HEK293 (cell line): ENCODE data around the gene FZD2.

Experiments
- CTCF ChIA-PET: fragments of 350-600 bp; formaldehyde crosslinking; extraction: SDS; loops from one replicate; lab custom pipeline; 2021; ENCODE audit warnings: antibody characterized with exemption; lab: Yijun Ruan, JAX
- POLR2A ChIA-PET: fragments of 300-600 bp; formaldehyde crosslinking; extraction: SDS; loops from one replicate; lab custom pipeline; 2020; ENCODE audit warnings: antibody characterized with exemption, inconsistent platforms; lab: Yijun Ruan, JAX
- H3K27ac ChIP-seq: fragments of 200-500 bp; sonication (Bioruptor generic); 2 replicates; pipeline ENCODE4 v1.5.1; 2014; ENCODE audit warnings: low read depth, low read length, control low read depth, inconsistent platforms; ENCODE audit errors: extremely low read depth
- H3K36me3 ChIP-seq, 2 experiments: fragments of 200-500 bp in 1 of 2; sonication (Bioruptor generic) in 1 of 2; 1 replicate in 1 of 2; 2 replicates in 1 of 2; pipeline ENCODE4 v1.5.1; 2014 to 2017; ENCODE audit warnings: inconsistent platforms in 2 of 2, low read length in 2 of 2; ENCODE audit not compliant: control insufficient read depth in 2 of 2, insufficient read depth in 1 of 2
- H3K4me1 ChIP-seq: fragments of 200-500 bp; sonication (Bioruptor generic); 2 replicates; pipeline ENCODE4 v1.5.1; 2014; ENCODE audit warnings: mild to moderate bottlenecking, low read length, inconsistent platforms; ENCODE audit not compliant: control insufficient read depth, insufficient read depth
- H3K4me3 ChIP-seq: 2 replicates; pipeline ENCODE4 v1.5.1; 2011; ENCODE audit warnings: low read depth, mild to moderate bottlenecking, control low read depth, low read length, moderate library complexity
- H3K9me3 ChIP-seq: fragments of 200-500 bp; sonication (Bioruptor generic); 2 replicates; pipeline ENCODE4 v1.5.1; 2014; ENCODE audit warnings: low read depth, low read length, inconsistent platforms; ENCODE audit not compliant: control insufficient read depth, insufficient read depth
- HOXC10 ChIP-seq: sonication (generic); formaldehyde crosslinking; IDR thresholded peaks from 2 replicates; pipeline ENCODE4 v1.8.1; 2023; ENCODE audit warnings: mild to moderate bottlenecking, missing genetic modification reagents
- KLF16 ChIP-seq: fragments of 450-650 bp; formaldehyde crosslinking; IDR thresholded peaks from 2 replicates; pipeline ENCODE4 v1.5.1; 2017; ENCODE audit warnings: missing biosample characterization, missing genetic modification characterization
- KLF8 ChIP-seq: fragments of 450-650 bp; formaldehyde crosslinking; IDR thresholded peaks from 2 replicates; pipeline ENCODE4 v1.5.1; 2016; ENCODE audit warnings: missing biosample characterization, missing genetic modification characterization
- MEIS1 ChIP-seq: sonication (generic); formaldehyde crosslinking; IDR thresholded peaks from 2 replicates; pipeline ENCODE4 v1.8.1; 2022; ENCODE audit warnings: missing genetic modification reagents, mild to moderate bottlenecking, borderline replicate concordance
- PRDM4 ChIP-seq: fragments of 450-650 bp; formaldehyde crosslinking; IDR thresholded peaks from 2 replicates; pipeline ENCODE4 v1.5.1; 2017; ENCODE audit warnings: missing biosample characterization, missing genetic modification characterization
- SP3 ChIP-seq: fragments of 450-650 bp; formaldehyde crosslinking; IDR thresholded peaks from 2 replicates; pipeline ENCODE4 v1.5.1; 2016; ENCODE audit warnings: missing biosample characterization, missing genetic modification characterization
- ZBTB17 ChIP-seq: fragments of 450-650 bp; formaldehyde crosslinking; IDR thresholded peaks from 2 replicates; pipeline ENCODE4 v1.5.1; 2016; ENCODE audit warnings: missing biosample characterization, missing genetic modification characterization
- ZNF10 ChIP-seq: fragments of 450-650 bp; formaldehyde crosslinking; IDR thresholded peaks from 2 replicates; pipeline ENCODE4 v1.5.1; 2017; ENCODE audit warnings: missing biosample characterization, missing genetic modification characterization
- ZNF16 ChIP-seq: fragments of 450-650 bp; formaldehyde crosslinking; IDR thresholded peaks from 2 replicates; pipeline ENCODE4 v1.5.1; 2016; ENCODE audit warnings: low read depth, missing biosample characterization, missing genetic modification characterization
- ZNF2 ChIP-seq: fragments of 450-650 bp; formaldehyde crosslinking; IDR thresholded peaks from 2 replicates; pipeline ENCODE4 v1.5.1; 2016; ENCODE audit warnings: missing biosample characterization, missing genetic modification characterization
- ZNF248 ChIP-seq: fragments of 450-650 bp; formaldehyde crosslinking; IDR thresholded peaks from 2 replicates; pipeline ENCODE4 v1.5.1; 2017; ENCODE audit warnings: missing biosample characterization, missing genetic modification characterization
- ZNF362 ChIP-seq: fragments of 450-650 bp; formaldehyde crosslinking; IDR thresholded peaks from 2 replicates; pipeline ENCODE4 v1.5.1; 2016; ENCODE audit warnings: missing biosample characterization, missing genetic modification characterization
- ZNF513 ChIP-seq: fragments of 450-650 bp; IDR thresholded peaks from 2 replicates; pipeline ENCODE4 v1.5.1; 2018; ENCODE audit warnings: missing biosample characterization, missing genetic modification characterization
- ZNF518A ChIP-seq: fragments of 450-650 bp; formaldehyde crosslinking; conservative IDR thresholded peaks from 2 replicates; pipeline ENCODE4 v1.5.1; 2016; ENCODE audit warnings: low read depth, missing biosample characterization, missing genetic modification characterization
- ZNF624 ChIP-seq: fragments of 450-650 bp; formaldehyde crosslinking; IDR thresholded peaks from 2 replicates; pipeline ENCODE4 v1.5.1; 2017; ENCODE audit warnings: missing biosample characterization, missing genetic modification characterization
- ZNF707 ChIP-seq: fragments of 450-650 bp; formaldehyde crosslinking; IDR thresholded peaks from 2 replicates; pipeline ENCODE4 v1.5.1; 2016; ENCODE audit warnings: missing biosample characterization, missing genetic modification characterization

FZD2 gene

GRCh38 chr17:44549686-44550085 is 7.6 kb upstream of the FZD2 start:
- CTCF ChIA-PET = interaction anchor here (0.6 to 2.6 kb wide), 2 partner anchors 16 to 130 kb away, joined by 4 to 15 read pairs; no protein-coding TSS in a partner anchor
- POLR2A ChIA-PET = no interaction called here
- Histone ChIP-seq H3K36me3 (no peaks in the 10 kb centered on the region), H3K4me3 (no peak overlapping the region), H3K4me1 (no peaks in the 10 kb centered on the region), H3K9me3 (no peaks in the 10 kb centered on the region), H3K27ac (no peak overlapping the region)
- TF ChIP-seq ZNF248 (tag by site-specific recombination) = no peak

- Histone ChIP-seq H3K36me3 (no peaks in the 10 kb centered on the region), H3K9me3 (no peaks in the 10 kb centered on the region), H3K4me3 (no peak overlapping the region), H3K4me1 (peaks cover 3% of the 10 kb centered on the region; the same call in 1 of the 2 replicates), H3K27ac (no peak overlapping the region)
- CTCF ChIA-PET = interaction anchor here (2.6 kb wide), 1 partner anchor 19 kb away, joined by 15 read pairs; no protein-coding TSS in a partner anchor
- TF ChIP-seq ZNF518A (no peak), KLF16 (no peak), ZNF513 (tag by site-specific recombination) (no peak), HOXC10 (CRISPR knock-in tag) (no peak), ZNF16 (tag by site-specific recombination) (no peak), ZBTB17 (tag by site-specific recombination) (no peak), SP3 (no peak), MEIS1 (CRISPR knock-in tag) (no peak), ZNF10 (tag by site-specific recombination) (no peak), ZNF707 (tag by site-specific recombination) (no peak), ZNF362 (tag by site-specific recombination) (no peak)
- POLR2A ChIA-PET = no interaction called here
Observed at GRCh38 chr17:44552361-44552760, 4.9 kb upstream of the FZD2 start.

GRCh38 chr17:44555099-44555498 is 2.2 kb upstream of the FZD2 start:
- POLR2A ChIA-PET = interaction anchor here (0.8 kb wide), 1 partner anchor 19 kb away, joined by 3 read pairs; no protein-coding TSS in a partner anchor
- Histone ChIP-seq H3K4me3 (no peak overlapping the region), H3K4me1 (peaks cover 5% of the 10 kb centered on the region), H3K9me3 (no peaks in the 10 kb centered on the region), H3K27ac (no peak overlapping the region), H3K36me3 (peaks cover 0 to 8% of the 10 kb centered on the region in 2 experiments; a peak in 1 of 3 replicates)
- TF ChIP-seq ZNF624 (tag by site-specific recombination) (no peak), ZNF2 (tag by site-specific recombination) (no peak), KLF8 (no peak), PRDM4 (tag by site-specific recombination) (0 out of 2 replicates have a peak, but pooled peaks have one; percentile 17)
- CTCF ChIA-PET = interaction anchor here (0.6 to 0.9 kb wide), 3 partner anchors 21 to 48 kb away, joined by 3 to 5 read pairs (median 4); no protein-coding TSS in a partner anchor
